ENCODE data around the gene CEBPB. TPM values are rescaled to one million over a fixed set of nuclear protein-coding genes. Genes with fewer than 3 reads are reported as not detected.

Gene CEBPB
- total RNA-seq, 4 donors from 2014 or later: 105 to 195 (median 144) TPM

GRCh38 chr20:50196896-50197295 is 6.3 kb downstream of the CEBPB start:
- H3K4me1 ChIP-seq: peaks cover 13 to 40% (median 32%) of the 10 kb centered on the region in 4 donors
- peaks cover 0 to 6% (median 0%) of the 10 kb centered on the region in 4 donors for H3K9me3 ChIP-seq
- no peaks in the 10 kb centered on the region for H3K27me3 ChIP-seq
- WGBS: 95% methylated on average over 3 of the region's 6 CpGs
- TF ChIP-seq CTCF (IDR thresholded peaks at IDR 0.05) (no peak), POLR2A (IDR thresholded peaks at IDR 0.05; ENCODE audit: low read depth) (no peak), EP300 (IDR thresholded peaks at IDR 0.05) (no peak), POLR2AphosphoS5 (IDR thresholded peaks at IDR 0.05) (no peak)
- DNase-seq (ENCODE audit: extremely low spot score): no peak
- intact Hi-C loops (cut with DNase I): no loop called here
- no peak overlapping the region for H3K27ac ChIP-seq (replicated peaks in 1 of 4)
- no peak overlapping the region for H3K4me3 ChIP-seq
- peaks cover 8 to 29% (median 17%) of the 10 kb centered on the region in 4 donors for H3K36me3 ChIP-seq

- TF ChIP-seq CTCF (IDR thresholded peaks at IDR 0.05): no peak
- TF ChIP-seq POLR2AphosphoS5 (IDR thresholded peaks at IDR 0.05): peak in 1 of 2 donors; percentile 28
- no peak overlapping the region for H3K4me3 ChIP-seq
- H3K4me1 ChIP-seq: peaks cover 13 to 39% (median 32%) of the 10 kb centered on the region in 4 donors
- no peak overlapping the region for H3K27ac ChIP-seq (replicated peaks in 1 of 4)
- intact Hi-C loops (cut with DNase I): no loop called here
- peaks cover 8 to 24% (median 17%) of the 10 kb centered on the region in 4 donors for H3K36me3 ChIP-seq
- H3K9me3 ChIP-seq: peaks cover 0 to 6% (median 0%) of the 10 kb centered on the region in 4 donors
- WGBS: 88% methylated on average over 10 of the region's 10 CpGs
- no peaks in the 10 kb centered on the region for H3K27me3 ChIP-seq
- DNase-seq (ENCODE audit: extremely low spot score): no peak
These were observed 7.0 kb downstream of the CEBPB start for GRCh38 chr20:50197463-50198179.

GRCh38 chr20:50198180-50198666 is 7.6 kb downstream of the CEBPB start:
- no peaks in the 10 kb centered on the region for H3K27me3 ChIP-seq
- H3K4me3 ChIP-seq: no peak overlapping the region
- intact Hi-C loops (cut with DNase I): no loop called here
- WGBS: 53% methylated on average over 11 of the region's 11 CpGs
- H3K9me3 ChIP-seq: peaks cover 0 to 6% (median 0%) of the 10 kb centered on the region in 4 donors
- no peak for TF ChIP-seq CTCF (IDR thresholded peaks at IDR 0.05)
- TF ChIP-seq POLR2AphosphoS5 (IDR thresholded peaks at IDR 0.05): peak in 1 of 2 donors; percentile 12
- H3K4me1 ChIP-seq: peaks cover 13 to 33% (median 29%) of the 10 kb centered on the region in 4 donors
- H3K27ac ChIP-seq (replicated peaks in 1 of 4): no peak overlapping the region
- H3K36me3 ChIP-seq: peaks cover 6 to 19% (median 13%) of the 10 kb centered on the region in 4 donors
- DNase-seq (ENCODE audit: extremely low spot score): no peak

GRCh38 chr20:50198716-50199115 is 8.1 kb downstream of the CEBPB start:
- no peak for TF ChIP-seq POLR2A (IDR thresholded peaks at IDR 0.05; ENCODE audit: low read depth)
- intact Hi-C loops (cut with DNase I): no loop called here
- H3K27me3 ChIP-seq: no peaks in the 10 kb centered on the region
- 100% methylated on average over 1 of the region's 1 CpG for WGBS
- peaks cover 10 to 29% (median 24%) of the 10 kb centered on the region in 4 donors for H3K4me1 ChIP-seq
- no peak overlapping the region for H3K27ac ChIP-seq (replicated peaks in 1 of 4)
- DNase-seq (ENCODE audit: extremely low spot score): no peak
- H3K9me3 ChIP-seq: peaks cover 0 to 6% (median 0%) of the 10 kb centered on the region in 4 donors
- H3K36me3 ChIP-seq: peaks cover 5 to 14% (median 9%) of the 10 kb centered on the region in 4 donors
- H3K4me3 ChIP-seq: no peak overlapping the region

- H3K36me3 ChIP-seq: peaks cover 0 to 4% (median 3%) of the 10 kb centered on the region in 4 donors
- no peak for TF ChIP-seq EP300 (IDR thresholded peaks at IDR 0.05)
- no peak for TF ChIP-seq POLR2A (IDR thresholded peaks at IDR 0.05; ENCODE audit: low read depth)
- no peak for TF ChIP-seq CTCF (IDR thresholded peaks at IDR 0.05)
- TF ChIP-seq POLR2AphosphoS5 (IDR thresholded peaks at IDR 0.05): no peak
- H3K27me3 ChIP-seq: no peaks in the 10 kb centered on the region
- H3K4me3 ChIP-seq: no peak overlapping the region
- intact Hi-C loops (cut with DNase I): loop anchor here (5.0 kb wide), 1 partner anchor 73 kb away; no protein-coding TSS in a partner anchor
- H3K9me3 ChIP-seq: peaks cover 0 to 6% (median 0%) of the 10 kb centered on the region in 4 donors
- peaks cover 3 to 20% (median 14%) of the 10 kb centered on the region in 4 donors for H3K4me1 ChIP-seq
- 84% methylated on average over 4 of the region's 4 CpGs for WGBS
- DNase-seq (ENCODE audit: extremely low spot score): no peak
- no peak overlapping the region for H3K27ac ChIP-seq (replicated peaks in 1 of 4)
These were observed 9.1 kb downstream of the CEBPB start for GRCh38 chr20:50199703-50200102.

Measured in esophagus muscularis mucosa (tissue), 4 donors.